Measurements from ENCODE around the gene BRI3. TPM values are rescaled to one million over a fixed set of nuclear protein-coding genes. Genes with fewer than 3 reads are reported as not detected.

The BRI3 gene
- total RNA-seq, 1 donor = 95.9 TPM

DNA sequence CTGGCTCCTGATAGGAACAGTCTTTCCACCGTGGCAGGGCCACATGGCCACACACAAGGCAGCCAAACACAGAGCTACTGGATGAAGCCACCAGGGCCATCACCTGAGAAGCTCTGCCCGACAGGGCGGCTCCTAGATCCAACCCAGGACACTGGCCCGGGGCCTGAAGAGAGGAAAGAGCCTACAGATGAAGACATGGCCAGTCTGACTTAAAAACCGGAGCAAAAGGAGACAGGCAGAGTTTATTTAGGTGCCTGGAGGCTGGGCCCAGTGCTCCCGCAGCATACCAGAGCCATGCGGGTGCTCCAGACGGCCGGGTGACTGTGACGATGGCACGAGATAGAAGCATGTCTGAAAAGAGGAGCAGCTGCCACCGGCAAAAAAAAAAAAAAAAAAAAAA lies 33.3 kb upstream of the BRI3 start:
- peaks cover 29% of the 10 kb centered on the region for H3K79me2 ChIP-seq (ENCODE audit: insufficient read depth, low read length)
- no peaks in the 10 kb centered on the region for H3K27me3 ChIP-seq (ENCODE audit: insufficient read depth, low read length)
- no peak overlapping the region for H3K4me3 ChIP-seq (ENCODE audit: insufficient read depth, low read length)
- DNase-seq (ENCODE audit: insufficient read length, low spot score, missing footprints) = peak; percentile 43
- peaks cover 5% of the 10 kb centered on the region for H3K36me3 ChIP-seq (ENCODE audit: insufficient read depth, low read length)
- peaks cover 14% of the 10 kb centered on the region for H3K4me1 ChIP-seq (ENCODE audit: insufficient read depth, low read length)
- H2AFZ ChIP-seq (ENCODE audit: low read length) = no peak overlapping the region
- no peak overlapping the region for H3K27ac ChIP-seq (ENCODE audit: low read depth, low read length)
- no peak for TF ChIP-seq CTCF (IDR thresholded peaks at IDR 0.05; ENCODE audit: extremely low read depth, low read depth, low read length)
- H3K9me3 ChIP-seq (ENCODE audit: low read depth, low read length) = no peaks in the 10 kb centered on the region
- H4K20me1 ChIP-seq (ENCODE audit: insufficient read depth, low read length) = no peaks in the 10 kb centered on the region
- no peak overlapping the region for H3K4me2 ChIP-seq (ENCODE audit: insufficient read depth, low read length)

GRCh38 chr7:98249106-98249505 lies 32.4 kb upstream of the BRI3 start:
- Histone ChIP-seq H3K9me3 (ENCODE audit: low read depth, low read length) (no peaks in the 10 kb centered on the region), H3K36me3 (ENCODE audit: insufficient read depth, low read length) (peaks cover 5% of the 10 kb centered on the region), H3K4me1 (ENCODE audit: insufficient read depth, low read length) (peaks cover 16% of the 10 kb centered on the region), H3K27ac (ENCODE audit: low read depth, low read length) (no peak overlapping the region), H3K79me2 (ENCODE audit: insufficient read depth, low read length) (peaks cover 36% of the 10 kb centered on the region), H4K20me1 (ENCODE audit: insufficient read depth, low read length) (no peaks in the 10 kb centered on the region), H3K27me3 (ENCODE audit: insufficient read depth, low read length) (no peaks in the 10 kb centered on the region), H3K4me2 (ENCODE audit: insufficient read depth, low read length) (no peak overlapping the region), H3K4me3 (ENCODE audit: insufficient read depth, low read length) (no peak overlapping the region), H2AFZ (ENCODE audit: low read length) (no peak overlapping the region)
- no peak for TF ChIP-seq CTCF (IDR thresholded peaks at IDR 0.05; ENCODE audit: extremely low read depth, low read depth, low read length)
- peak; percentile 79 for DNase-seq (ENCODE audit: insufficient read length, low spot score, missing footprints)

DNA sequence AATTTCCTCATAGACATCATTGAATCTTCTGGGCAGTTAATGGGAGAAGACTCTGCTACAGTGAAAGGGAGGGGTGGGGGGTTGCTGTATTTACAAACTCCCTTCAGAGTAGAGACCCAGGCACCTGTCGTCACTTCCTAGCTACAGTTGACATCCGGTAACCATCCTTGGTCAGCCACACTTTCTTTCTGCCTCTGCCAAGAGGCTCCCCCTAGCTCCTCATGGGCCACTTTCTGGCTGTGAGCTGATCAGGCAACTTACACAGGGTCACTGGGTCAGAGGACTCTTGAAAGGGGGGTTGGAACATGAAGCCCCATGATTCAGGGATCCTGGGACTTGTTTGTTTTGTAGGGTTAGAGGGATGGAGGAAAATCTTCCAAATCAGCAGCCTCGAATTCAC lies 30.7 kb upstream of the BRI3 start:
- Histone ChIP-seq H3K27ac (ENCODE audit: low read depth, low read length) (no peak overlapping the region), H2AFZ (ENCODE audit: low read length) (no peak overlapping the region), H4K20me1 (ENCODE audit: insufficient read depth, low read length) (no peaks in the 10 kb centered on the region), H3K27me3 (ENCODE audit: insufficient read depth, low read length) (no peaks in the 10 kb centered on the region), H3K79me2 (ENCODE audit: insufficient read depth, low read length) (peaks cover 46% of the 10 kb centered on the region), H3K4me2 (ENCODE audit: insufficient read depth, low read length) (peak overlapping the region; percentile 97), H3K4me1 (ENCODE audit: insufficient read depth, low read length) (peaks cover 16% of the 10 kb centered on the region), H3K4me3 (ENCODE audit: insufficient read depth, low read length) (no peak overlapping the region), H3K36me3 (ENCODE audit: insufficient read depth, low read length) (peaks cover 5% of the 10 kb centered on the region), H3K9me3 (ENCODE audit: low read depth, low read length) (no peaks in the 10 kb centered on the region)
- peak; percentile 55 for DNase-seq (ENCODE audit: insufficient read length, low spot score, missing footprints)
- no peak for TF ChIP-seq CTCF (IDR thresholded peaks at IDR 0.05; ENCODE audit: extremely low read depth, low read depth, low read length)

- Histone ChIP-seq H3K27me3 (ENCODE audit: insufficient read depth, low read length) (no peaks in the 10 kb centered on the region), H3K4me1 (ENCODE audit: insufficient read depth, low read length) (peaks cover 16% of the 10 kb centered on the region), H3K36me3 (ENCODE audit: insufficient read depth, low read length) (peaks cover 5% of the 10 kb centered on the region), H3K4me2 (ENCODE audit: insufficient read depth, low read length) (peak overlapping the region; percentile 97), H3K27ac (ENCODE audit: low read depth, low read length) (peak overlapping the region; percentile 57), H2AFZ (ENCODE audit: low read length) (peak overlapping the region; percentile 94), H4K20me1 (ENCODE audit: insufficient read depth, low read length) (no peaks in the 10 kb centered on the region), H3K9me3 (ENCODE audit: low read depth, low read length) (no peaks in the 10 kb centered on the region), H3K79me2 (ENCODE audit: insufficient read depth, low read length) (peaks cover 47% of the 10 kb centered on the region), H3K4me3 (ENCODE audit: insufficient read depth, low read length) (peak overlapping the region; percentile 95)
- no peak for TF ChIP-seq CTCF (IDR thresholded peaks at IDR 0.05; ENCODE audit: extremely low read depth, low read depth, low read length)
- DNase-seq (ENCODE audit: insufficient read length, low spot score, missing footprints) = peak; percentile 14
Observed at GRCh38 chr7:98251231-98251600, 30.3 kb upstream of the BRI3 start.
